GM21381 (cell line): Measurements from ENCODE around the gene POLR2B.
"Not testable (repeated sequence)": the region's sequence is repeated elsewhere in the genome, so short reads cannot be mapped to it uniquely, and the experiment has no call there.

Experiments
- ATAC-seq: cut with Tn5 transposase; IDR thresholded peaks from one replicate; pipeline ENCODE4 v1.9.1; 2021; ENCODE audit warnings: mild to moderate bottlenecking, moderate library complexity; ENCODE audit not compliant: unreplicated experiment

The POLR2B gene

GRCh38 chr4:57051095-57051494, 72.4 kb downstream of the POLR2B start:
- ATAC-seq = no peak

- no peak for ATAC-seq
Measured at GRCh38 chr4:57051524-57051923, 72.8 kb downstream of the POLR2B start.

DNA sequence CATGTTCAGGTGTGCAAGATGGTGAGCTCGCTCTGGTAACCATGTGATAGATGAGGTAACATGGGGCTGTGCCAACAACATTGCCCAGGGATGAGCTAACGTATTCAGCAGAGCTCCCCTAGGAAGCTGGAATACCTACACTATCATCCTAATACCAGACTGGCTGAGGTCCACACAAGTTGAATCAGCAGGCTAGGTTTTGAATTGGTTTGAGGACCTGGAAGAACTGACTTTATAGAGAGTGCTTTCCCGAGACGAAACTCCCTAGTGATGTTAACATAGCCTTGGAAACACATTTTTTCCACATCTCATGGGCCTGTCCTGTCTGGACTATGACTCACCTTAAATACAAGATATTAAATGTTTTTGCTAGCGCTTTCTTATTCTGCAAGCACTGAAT, 74.8 kb downstream of the POLR2B start:
- no peak for ATAC-seq

GRCh38 chr4:57055886-57056285, 77.2 kb downstream of the POLR2B start:
- ATAC-seq = no peak

- no peak for ATAC-seq
Measured at GRCh38 chr4:57059890-57060716, 81.4 kb downstream of the POLR2B start.

GRCh38 chr4:57060717-57061067, 82.0 kb downstream of the POLR2B start:
- not testable (repeated sequence) for ATAC-seq

- no peak for ATAC-seq
Measured at GRCh38 chr4:57061395-57061794, 82.7 kb downstream of the POLR2B start.

DNA sequence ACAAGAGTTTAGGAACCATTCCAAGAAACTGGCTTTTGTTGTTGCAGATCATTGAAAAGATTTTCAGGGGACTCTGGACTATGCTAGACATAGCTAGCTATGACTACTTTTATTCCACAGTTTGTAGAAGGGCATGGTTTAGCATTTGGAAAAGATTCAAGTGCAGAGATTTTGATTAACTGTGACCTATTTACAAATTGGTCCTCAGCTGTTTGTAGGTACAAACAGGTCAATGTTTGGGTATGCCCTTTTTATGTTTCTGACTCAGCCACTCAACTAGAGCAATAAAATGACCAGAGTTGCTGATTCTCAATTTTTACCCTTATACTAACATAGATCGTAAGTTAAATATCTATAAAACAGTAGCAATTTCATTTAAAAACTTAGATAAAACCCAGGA, 84.8 kb downstream of the POLR2B start:
- ATAC-seq = no peak

DNA sequence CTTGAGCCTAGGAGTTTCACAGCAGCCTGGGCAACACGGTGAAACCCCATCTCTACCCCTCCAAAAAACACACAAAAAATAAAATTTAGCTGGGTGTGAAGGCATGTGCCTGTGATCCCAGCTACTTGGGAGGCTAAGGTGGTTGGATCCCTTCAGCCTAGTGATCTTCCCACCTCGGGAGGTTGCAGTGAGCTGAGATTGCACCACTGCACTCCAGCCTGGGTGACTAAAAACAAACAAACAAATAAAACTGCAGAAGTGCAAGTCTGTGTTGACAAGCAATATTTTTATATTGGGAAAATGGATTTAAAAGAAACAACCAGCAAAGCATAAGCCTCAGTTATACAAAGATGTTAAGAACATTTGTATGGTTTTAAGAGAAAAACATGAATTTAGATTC, 85.4 kb downstream of the POLR2B start:
- no peak for ATAC-seq

GRCh38 chr4:57064811-57065711, 86.4 kb downstream of the POLR2B start:
- no peak for ATAC-seq

GRCh38 chr4:57065730-57066482, 87.2 kb downstream of the POLR2B start:
- no peak for ATAC-seq

DNA sequence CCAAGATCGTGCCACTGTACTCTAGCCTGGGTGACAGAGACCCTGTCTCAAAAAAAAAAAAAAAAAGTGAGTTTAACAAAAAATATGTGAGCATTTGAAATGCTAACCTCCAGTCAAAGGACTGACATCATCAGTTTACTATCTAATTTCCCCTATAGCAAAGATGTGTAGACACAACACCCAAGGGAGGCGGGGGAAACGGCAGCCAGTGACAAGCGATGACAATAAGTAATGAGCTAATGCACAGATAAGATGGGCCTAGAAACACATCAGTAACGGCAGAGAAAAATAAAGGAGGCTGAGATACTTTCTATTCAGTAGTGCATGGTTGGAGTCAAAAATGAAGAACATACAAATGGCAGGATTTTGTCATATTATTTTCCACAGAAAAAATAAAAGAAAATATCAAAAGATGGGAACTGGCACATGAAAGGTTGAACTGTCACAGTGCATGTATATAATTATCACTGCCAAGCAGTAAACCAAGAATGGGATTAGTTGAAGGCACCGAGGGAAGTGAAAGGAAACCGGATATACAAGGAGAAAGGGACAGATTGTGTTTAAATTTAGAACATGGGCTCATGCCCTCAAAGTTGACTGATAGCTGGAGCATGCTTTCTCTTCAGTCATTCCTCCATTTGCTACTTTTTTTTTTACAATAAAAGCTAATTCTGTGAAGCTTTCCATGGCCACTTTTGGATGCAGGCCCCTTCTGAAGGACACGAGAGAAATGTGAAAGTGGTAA, 89.7 kb downstream of the POLR2B start:
- ATAC-seq = no peak

DNA sequence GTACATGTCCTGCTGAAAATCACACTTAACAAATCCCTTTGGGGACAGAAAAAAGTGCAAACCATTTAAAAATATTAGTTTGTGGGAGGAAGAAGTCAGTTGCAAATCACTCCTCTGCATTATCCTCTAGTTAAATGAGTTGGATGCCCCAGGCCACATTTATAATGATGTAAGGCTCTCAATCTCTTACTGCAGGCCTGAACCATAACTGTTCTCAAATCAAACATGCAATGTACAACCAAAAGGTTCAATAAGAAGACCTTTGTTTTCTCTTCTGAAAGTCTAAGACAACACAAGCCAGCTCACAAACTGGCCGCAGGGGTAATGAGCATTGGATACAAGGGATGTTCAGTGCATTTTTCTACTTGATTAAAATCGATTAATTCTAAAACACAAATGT, 91.8 kb downstream of the POLR2B start:
- ATAC-seq = no peak

DNA sequence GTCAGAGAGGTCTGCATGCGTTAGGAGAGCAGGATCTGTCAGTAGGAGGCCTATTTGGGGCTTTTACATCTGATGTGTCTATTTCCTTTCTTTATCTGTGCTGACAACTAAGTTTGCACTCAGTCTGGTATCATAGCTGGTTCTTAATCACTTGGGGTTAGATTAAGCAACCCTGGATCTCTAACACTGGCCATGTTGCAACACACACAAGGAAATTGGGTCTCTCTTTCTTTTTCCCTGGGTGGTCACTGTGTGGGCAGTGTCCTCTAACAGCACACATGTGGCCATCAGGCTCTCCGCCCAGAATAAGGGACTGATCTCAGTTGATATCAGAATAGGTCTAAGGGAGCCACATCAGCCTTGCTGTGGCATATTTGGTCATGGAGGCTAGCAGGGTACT, 92.6 kb downstream of the POLR2B start:
- no peak for ATAC-seq

- ATAC-seq = no peak
Measured at GRCh38 chr4:57073559-57073958, 94.9 kb downstream of the POLR2B start.

DNA sequence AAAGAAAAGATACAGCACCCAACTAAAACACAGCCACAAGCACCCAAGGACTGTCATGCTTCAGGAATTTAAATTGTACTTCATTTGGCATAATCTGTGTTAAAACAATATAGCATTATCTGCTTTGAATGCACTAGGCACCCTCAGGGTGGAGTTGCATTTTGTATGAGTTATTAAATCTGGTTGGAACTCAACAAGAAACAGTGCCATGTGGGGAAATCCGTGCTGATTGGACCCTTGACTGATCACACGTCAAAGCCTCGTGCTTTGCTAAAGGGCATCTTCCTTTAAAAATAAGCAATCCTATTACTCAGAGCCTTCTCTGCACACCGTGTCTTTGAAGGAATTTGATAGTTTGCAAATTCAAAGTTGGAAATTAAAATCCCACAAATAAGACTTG, 96.0 kb downstream of the POLR2B start:
- ATAC-seq = no peak

- no peak for ATAC-seq
Measured at GRCh38 chr4:57075367-57075766, 96.7 kb downstream of the POLR2B start.

GRCh38 chr4:57076646-57077045, 98.0 kb downstream of the POLR2B start:
- ATAC-seq = no peak

DNA sequence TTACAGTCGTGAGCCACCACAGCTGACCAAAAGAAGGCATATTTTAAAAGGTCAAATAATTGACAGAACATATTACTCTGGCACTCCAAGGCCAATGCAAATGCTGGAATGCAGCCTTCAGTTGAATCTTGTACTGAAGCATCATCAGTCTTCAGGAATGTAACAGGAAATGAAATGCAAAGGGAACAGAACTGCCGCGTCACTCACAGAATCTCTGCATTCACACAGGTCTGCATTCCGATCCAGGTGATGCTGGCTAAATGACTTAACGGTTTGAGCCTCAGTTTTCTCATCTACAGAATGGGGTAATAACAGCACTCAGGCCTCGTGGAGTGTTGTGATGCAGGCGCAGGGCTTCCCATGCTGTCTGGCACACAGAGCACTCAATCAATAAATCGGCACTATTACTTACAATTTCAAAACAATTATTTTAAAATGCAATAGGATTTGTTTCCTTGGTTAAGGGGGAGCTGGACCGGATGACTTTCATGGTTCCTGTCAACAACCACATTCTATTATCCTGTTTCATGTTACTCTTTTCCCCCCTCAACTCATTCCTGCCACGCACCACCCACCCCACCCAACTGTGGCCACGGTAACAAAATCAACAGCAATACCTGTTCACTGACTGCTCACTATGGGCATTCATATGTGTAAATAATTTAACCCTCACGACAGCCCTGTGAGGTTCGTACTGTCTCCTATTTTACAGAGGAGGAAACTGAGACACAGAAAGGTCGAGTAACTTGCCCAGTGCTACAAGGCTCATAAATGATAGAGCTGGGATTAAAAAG, 99.1 kb downstream of the POLR2B start:
- ATAC-seq = no peak
